Muscle of arm (tissue), 12 donors: ENCODE measurements around the gene ZRANB3. TPM values are rescaled to one million over a fixed set of nuclear protein-coding genes. Genes with fewer than 3 reads are reported as not detected.
"Not testable (repeated sequence)": the region's sequence is repeated elsewhere in the genome, so short reads cannot be mapped to it uniquely, and the experiment has no call there.

Experiments used
- DNase-seq: peaks from one replicate; pipeline ENCODE4 v3.0.0-alpha.2; 2013
- polyA plus RNA-seq, 12 donors: library from polyadenylated mRNA; unstranded; fragments of 120-200 nt; gene quantifications; one replicate each; pipeline ENCODE4 v1.2.1, GENCODE V29; 2013; ENCODE audit not compliant: insufficient read length in 12 of 12

Gene ZRANB3
- polyA plus RNA-seq, 12 donors, result 4.5 to 9.6 (median 7.3) TPM; not detected in 1

DNA sequence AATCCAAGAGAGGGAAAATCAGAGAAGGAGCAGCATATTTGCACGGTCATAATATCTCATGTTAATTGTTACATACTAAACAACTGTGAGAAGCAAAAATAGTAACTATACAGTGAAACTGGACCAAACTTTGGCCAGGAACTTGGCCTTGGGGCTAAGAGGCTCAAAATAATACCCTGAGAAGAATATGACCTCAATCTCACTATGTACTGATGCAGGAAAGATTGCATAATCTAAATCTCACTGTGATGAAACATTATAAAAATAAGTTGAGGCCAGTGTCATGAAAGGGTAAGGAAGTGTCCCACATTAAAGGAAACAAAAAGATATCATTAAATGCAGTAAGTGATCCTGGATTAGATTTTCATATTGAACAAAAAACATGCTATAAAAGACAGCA, 36.5 kb downstream of the ZRANB3 start:
- no peak for DNase-seq

DNA sequence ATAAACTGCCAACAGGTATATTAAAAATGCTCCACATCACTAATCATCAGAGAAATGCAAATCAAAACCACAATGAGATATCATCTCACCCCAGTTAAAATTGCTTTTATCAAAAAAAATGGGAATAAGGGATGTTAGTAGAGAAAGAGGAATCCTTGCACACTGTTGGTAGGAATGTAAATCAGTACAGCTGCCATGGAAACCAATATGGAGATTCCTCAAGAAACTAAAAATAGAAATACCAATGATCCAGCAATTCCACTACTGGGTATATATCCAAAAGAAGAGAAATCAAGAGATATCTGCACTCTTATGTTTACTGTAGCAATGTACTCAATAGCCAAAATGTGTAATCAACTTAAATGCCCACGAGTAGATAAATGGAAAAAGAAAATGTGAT, 40.6 kb downstream of the ZRANB3 start:
- DNase-seq, result no peak

DNA sequence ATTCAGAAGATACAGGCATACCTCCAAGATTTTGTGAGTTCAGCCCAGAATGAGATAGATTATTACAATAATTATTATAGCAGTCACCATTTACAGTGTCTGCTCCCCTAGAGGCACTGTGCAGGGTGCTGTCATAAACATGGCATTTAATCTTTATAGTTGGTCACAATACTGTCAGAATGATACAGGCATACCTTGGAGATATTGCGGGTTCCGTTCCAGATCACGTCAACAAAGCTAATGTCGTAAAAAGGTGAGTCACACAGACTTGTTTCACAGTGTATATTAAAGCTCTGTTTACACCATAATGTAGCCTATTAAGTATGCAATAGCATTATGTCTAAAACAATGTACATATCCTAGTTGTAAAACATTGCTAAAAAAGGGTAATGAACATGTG, 45.6 kb downstream of the ZRANB3 start:
- no peak for DNase-seq

DNA sequence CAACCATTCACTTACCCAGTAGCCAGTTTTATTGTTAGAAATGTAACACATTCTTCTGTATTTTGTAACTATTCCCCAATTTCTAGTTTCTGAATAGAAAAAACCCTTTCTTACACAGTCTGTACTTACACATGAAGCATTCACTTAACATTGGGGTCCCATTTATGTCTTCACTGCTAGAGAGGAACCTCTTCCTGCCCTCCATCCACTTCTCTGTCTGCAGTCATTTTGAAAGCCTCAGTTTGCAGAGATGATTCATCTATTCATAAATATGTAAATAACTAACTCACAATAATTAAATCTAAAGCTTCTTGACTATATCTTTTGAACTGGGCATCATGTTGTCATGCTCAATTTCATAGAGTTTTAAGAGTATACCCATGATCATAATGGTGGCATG, 55.9 kb downstream of the ZRANB3 start:
- no peak for DNase-seq

DNA sequence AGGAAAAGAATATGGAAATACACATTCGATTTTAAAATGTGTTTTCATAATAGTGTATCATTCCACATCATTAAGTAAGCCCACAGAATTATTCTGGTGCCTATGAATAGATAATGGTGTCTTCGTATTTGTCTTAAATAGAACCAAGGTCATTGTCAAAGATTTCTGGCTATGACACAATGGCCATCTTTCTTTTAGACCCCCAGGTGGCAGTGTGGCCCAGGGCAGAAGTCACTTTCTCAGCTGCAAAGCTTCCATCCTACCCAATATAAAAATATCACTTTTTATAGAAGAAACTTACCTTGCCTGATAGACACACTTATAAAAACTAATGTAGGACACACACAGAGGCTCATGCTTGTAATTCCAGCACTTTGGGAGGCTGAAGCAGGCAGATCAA, 57.5 kb downstream of the ZRANB3 start:
- DNase-seq, result no peak

DNA sequence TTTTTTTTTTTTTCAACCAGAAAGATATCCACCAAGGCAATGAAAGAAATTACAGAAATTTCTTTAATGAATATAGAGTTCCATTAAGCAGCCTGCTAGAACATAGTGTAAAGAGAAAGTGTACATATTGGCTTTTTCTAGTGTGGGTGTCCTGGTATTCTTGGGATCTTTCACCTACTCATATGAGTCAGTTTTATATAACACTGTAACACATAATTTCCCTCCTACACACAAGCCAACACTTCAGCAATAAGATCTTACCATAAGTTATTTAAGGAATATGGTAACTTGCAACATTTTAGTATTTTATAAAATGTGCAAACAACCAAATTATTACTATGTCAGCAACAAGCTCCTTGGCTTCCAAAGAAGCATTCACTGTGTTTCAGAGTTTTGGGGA, 59.9 kb downstream of the ZRANB3 start:
- DNase-seq, result no peak

DNA sequence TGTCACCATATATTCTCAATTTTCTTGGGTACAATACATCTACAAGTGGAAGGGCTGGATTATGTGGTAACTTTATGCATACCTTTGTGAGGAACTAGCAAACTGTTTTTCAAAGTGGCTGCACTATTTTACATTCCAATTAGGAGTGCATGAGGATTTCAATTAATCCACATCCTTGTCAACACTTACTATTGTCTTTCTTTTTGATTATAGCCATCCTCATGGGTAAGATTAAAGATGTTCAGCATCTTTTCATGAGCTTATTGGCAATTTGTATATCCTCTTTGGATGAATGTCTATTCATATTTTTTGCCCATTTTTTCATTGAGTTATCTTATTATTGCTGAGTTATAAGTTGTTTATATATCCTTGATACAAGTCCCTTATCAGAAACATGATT, 73.7 kb downstream of the ZRANB3 start:
- no peak for DNase-seq

DNA sequence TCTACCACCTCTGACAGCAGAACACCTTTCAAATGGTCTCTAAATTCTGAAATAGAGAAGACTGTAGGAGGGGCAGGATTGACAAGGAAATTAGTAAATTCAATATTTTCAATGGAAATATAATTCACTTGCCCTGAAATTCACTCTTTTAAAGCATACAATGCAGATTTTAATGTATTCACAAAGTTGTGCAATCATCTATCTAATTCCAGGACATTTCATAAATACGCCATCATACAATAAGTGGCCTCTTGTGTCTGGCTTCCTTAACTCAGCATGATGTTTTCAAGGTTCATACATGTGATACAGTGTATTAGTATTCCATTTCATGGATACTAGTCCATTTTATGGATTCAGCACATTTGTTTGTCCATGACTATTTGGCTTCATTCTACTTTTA, 74.2 kb downstream of the ZRANB3 start:
- DNase-seq, result no peak

DNA sequence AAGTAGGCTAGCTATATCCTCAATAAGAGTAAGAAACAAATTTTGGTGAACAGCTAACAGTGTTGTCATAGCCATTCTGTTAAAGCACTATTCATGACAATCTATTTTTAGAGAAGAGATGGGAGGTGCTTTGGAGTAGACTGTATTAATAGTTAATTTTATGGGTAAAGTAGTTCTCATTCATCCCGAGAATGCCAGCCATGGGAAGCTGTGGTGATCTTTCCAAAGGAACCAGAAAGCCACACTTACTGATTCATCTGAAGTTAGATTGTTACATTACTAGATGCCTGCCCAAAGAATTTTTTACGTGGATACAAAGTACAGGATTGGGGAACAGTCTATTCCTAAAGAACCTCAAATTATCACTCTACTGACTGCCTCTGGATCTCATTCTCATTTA, 74.6 kb downstream of the ZRANB3 start:
- no peak for DNase-seq

DNA sequence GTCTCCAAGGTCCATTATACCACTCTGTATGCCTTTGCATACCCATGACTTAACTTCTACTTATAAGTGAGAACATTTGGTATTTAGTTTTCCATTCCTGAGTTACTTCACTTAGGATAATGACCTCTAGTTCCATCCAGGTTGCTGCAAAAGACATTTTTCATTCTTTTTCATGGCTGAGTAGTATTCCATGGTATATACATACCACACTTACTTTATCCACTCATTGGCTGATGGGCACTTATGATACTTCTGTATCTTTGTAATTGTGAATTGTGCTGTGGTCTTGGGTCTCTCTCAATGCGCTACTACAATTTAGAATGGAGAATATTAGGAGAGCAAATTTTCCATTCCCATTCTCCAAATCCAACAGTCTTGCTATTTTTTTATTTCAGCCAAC, 76.4 kb downstream of the ZRANB3 start:
- no peak for DNase-seq

DNA sequence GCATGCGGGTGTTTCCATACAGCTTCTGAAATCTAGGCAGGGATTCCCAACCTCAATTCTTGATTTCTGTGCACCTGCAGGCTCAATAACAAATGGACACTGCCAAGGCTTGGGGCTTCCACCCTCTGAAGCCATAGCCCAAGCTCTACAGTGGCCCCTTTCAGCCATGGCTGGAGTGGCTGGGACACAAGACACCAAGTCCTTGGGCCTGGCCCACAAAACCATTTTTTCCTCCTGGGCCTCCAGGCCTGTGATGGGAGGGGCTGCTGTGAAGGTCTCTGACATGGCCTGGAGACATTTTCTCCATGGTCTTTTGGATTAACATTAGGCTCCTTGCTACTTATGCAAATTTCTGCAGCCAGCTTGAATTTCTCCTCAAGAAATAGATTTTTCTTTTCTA, 78.0 kb downstream of the ZRANB3 start:
- not testable (repeated sequence) for DNase-seq

DNA sequence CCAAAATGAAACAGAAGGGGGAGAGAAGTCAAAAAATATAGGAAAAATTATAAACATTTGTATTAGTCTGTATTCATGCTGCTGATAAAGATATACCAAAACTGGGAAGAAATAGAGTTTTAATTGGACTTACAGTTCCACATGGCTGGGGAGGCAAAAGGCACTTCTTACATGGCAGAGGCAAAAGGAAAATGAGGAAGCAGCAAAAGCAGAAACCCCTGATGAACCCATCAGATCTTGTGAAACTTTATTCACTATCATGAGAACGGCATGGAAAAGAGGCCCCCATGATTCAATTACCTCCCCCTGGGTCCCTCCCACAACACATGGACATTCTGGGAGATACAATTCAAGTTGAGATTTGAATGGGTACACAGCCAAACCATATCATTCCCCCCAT, 79.1 kb downstream of the ZRANB3 start:
- DNase-seq, result no peak

DNA sequence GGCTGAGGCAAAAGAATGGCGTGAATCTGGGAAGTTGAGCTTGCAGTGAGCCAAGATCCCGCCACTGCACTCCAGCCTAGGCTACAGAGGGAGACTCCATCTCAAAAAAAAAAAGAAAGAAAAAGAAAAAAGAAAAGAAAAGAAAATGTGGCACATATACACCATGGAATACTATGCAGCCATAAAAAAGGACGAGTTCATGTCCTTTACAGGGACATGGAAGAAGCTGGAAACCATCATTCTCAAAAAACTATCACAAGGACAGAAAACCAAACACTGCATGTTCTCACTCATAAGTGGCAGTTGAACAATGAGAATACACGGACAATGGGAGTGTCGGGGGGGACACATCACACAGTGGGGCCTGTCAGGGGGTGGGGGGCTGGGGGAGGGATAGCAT, 88.0 kb downstream of the ZRANB3 start:
- not testable (repeated sequence) for DNase-seq

DNA sequence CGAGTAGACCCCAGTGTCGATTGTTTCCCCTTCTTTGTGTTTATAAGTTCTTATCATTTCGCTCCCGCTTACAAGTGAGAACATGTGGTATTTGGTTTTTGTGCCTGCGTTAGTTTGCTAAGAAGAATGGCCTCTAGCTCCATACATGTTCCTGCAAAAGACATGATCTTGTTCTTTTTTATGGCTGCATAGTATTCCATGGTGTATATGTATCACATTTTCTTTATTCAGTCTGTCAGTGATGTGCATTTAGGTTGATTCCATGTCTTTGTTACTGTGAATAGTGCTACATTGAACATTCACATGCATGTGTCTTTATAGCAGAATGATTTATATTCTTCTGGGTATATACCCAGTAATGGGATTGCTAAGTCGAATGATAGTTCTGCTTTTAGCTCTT, 95.9 kb downstream of the ZRANB3 start:
- DNase-seq, result not testable (repeated sequence)

DNA sequence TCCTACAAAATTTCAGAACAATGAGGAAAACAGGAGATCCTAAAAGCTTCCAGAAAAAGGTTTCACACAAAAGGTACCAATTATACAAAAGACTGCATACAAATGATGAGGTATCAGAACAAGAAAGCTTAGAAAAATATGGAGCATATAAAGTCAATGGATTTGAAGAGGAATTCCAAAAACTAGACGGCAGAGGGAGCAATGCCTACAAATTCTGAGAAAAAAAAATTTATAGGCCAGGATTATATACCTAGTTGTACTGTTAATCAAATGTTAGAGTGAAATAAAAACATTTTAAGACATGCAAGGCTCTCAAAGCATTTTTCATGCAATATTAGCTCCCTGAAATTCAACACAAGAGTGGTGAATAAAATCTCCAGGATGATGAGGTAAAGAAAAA, 106.2 kb downstream of the ZRANB3 start:
- DNase-seq, result no peak

DNA sequence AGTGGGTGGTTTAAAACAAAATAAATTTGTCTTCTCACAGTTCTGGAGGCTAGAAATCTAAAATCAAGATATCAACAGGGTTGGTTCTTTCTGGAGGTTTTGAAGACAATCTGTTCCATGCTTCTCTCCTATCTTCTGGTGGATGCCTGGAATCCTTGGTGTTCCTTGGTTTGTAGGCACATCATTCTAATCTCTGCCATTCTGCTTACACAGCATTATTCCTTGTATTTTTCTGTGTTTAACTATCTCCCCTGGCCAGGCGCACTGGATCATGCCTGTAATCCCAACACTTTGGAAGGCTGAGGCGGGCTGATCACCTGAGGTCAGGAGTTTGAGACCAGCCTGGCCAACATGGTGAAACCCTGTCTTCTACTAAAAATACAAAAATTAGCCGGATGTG, 108.1 kb downstream of the ZRANB3 start:
- DNase-seq, result no peak

DNA sequence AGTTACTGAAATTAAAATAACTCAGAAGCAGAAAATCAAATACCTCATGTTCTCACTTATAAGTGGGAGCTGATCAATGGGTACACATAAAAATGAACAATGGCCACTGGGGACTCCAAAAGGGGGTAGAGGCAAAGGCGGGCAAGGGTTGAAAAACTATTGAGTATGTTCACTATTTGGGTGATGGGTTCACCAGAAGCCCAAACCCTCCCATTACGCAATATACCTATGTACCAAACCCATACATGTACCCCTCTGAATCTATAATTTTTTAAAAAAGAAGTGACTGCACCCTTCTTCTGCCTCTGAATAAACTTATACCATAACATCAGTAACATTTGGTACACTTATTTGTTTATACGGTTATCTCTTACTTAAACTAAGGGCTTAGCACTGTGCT, 119.4 kb downstream of the ZRANB3 start:
- no peak for DNase-seq

DNA sequence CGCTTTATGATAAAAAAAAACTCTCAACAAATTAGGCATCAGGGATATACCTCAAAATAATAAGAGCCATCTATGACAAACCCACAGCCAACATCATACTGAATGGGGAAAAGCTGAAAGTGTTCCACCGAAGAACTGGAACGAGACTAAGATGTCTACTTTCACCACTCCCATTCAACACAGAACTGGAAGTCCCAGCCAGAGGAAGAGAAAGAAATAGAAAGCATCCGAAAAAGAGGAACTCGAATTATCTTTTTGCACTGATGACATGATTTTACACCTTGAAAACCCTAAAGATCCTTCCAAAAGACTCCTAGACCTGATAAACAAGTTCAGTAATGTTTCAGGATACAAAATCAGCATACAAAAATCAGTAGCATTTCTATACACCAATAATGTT, 121.6 kb downstream of the ZRANB3 start:
- no peak for DNase-seq

DNA sequence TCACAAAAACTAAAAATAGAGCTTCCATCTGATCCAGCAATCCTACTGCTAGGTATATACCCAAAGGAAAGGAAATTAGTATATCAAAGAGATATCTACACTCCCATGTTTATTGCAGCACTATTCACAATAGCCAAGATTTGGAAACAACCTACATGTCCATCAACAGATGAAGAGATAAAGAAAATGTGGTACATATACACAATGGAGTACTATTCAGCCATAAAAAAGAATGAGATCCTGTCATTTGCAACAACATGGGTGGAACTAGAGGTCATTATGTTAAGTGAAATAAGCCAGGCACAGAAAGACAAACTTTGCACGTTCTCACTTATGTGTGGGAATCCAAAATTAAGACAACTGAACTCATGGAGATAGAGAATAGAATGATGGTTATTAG, 134.8 kb downstream of the ZRANB3 start:
- not testable (repeated sequence) for DNase-seq

DNA sequence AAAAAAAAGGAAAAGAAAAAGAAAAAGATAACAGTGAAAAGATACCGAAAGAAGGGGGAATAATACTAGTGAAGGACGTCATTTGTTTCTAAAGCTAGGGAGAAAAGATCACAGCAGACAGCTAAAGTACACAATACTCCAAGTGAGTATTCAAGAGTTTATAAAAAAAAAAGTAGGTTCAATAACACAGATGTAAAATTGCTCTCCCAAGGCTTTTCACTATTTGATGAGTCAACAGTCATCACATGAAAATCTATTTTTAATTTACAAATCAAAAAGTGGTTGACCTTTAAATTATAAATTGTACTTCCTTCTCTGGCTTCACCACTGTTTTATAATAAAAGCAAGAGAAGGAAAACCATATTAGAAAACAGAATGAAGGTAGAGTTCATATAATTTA, 144.0 kb downstream of the ZRANB3 start:
- DNase-seq, result no peak

DNA sequence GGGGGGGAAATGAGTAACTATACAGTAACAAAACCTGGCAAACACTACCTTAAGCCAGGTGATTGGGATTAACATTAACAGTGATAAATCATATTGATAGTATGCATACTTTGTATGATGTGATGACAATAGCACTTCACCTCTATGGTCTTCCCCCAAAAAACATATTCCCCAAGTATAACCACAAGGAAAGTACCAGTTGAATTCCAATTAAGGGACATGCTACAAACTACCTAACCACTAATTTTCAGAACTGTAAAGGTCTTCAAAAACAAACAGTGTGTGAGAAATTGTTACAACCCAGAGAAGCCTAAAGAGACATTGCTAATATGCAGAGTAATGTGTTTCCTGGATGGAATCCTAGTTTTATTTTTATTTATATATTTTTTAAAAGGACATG, 152.4 kb downstream of the ZRANB3 start:
- no peak for DNase-seq

DNA sequence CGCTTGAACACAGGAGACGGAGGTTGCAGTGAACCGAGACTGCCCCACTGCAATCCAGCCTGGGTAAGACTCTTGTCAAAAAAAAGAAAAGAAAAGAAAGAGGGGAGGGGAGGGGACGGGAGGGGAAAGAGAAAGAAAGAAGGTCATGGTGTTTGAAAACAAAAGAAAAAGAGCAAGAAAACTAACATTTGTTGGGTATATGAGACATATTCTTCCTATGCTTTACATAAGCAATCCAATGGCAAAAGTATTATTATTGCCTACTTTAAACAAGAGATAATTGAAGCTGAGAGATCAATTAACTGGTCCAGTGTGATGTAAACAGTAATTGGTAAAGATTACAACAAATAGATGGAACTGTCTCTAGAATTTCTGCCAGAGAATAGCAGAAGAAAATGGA, 157.3 kb downstream of the ZRANB3 start:
- DNase-seq, result no peak

DNA sequence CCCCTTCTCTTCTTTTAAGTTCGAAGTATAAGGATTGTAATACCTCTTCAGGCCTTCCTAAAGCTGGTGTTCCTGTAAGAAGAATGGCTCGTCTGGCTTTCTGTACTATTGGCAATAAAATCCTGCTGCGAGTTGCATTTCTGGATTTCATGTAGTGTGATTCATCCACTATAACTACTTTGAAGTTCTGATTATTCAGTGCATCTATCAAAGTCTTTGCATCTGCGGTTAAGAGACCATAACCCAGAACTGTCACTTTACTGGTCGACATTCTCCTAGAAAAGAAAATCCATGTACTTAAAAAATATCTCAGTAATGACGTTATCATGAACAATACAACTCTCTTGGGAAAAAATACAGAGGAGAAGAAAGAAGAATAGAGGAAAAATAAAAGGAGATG, 181.1 kb downstream of the ZRANB3 start:
- no peak for DNase-seq

DNA sequence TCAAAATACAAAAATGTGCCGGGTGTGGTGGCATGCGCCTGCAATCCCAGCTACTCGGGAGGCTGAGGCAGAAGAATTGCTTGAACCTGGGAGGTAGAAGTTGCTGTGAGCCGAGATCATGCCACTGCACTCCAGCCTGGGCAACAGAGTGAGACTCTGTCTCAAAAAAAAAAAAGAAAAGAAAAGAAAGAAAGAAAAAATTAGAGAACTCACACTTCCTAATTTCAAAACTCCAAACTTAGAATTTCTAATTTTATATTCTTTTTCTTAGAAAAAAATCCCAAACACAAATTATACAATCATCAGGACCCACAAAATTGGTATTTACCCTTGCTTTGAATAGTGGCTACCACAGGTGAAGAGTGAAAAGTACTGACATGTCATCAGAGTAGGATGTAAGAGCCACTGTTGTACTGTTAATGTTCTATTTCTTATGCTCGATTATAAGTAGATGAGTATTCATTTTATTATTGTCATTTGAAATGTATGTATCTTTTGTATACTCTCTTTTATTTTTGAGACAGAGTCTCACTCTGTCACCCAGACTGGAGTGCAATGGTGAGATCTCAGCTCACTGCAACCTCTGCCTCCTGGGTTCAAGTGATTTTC, 182.8 kb downstream of the ZRANB3 start:
- DNase-seq, result not testable (repeated sequence)

DNA sequence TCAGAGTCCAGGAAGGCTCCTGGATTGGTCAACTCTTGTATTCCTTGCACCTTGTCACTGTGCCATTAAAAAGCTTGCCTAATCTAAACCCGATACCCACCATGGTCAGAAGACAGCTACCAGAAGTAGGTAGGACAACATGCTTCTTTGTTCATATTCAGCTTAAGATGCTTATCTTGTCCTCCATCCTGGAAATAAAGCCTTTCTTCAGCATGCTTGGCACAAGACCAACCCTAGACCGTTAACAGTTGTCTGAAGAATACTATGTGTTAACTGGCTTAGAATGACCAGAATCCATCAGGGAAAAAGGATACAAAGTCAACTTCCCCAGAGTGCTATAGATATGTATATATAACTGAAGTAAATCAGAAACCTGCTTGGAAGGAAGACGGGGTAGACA, 193.9 kb downstream of the ZRANB3 start:
- DNase-seq, result no peak
